HEK293 (cell line): Measurements from ENCODE around the gene SPHK1.

ENCODE experiments used
- CTCF ChIA-PET: fragments of 350-600 bp; formaldehyde crosslinking; extraction: SDS; loops from one replicate; lab custom pipeline; 2021; ENCODE audit warnings: antibody characterized with exemption; lab: Yijun Ruan, JAX
- POLR2A ChIA-PET: fragments of 300-600 bp; formaldehyde crosslinking; extraction: SDS; loops from one replicate; lab custom pipeline; 2020; ENCODE audit warnings: antibody characterized with exemption, inconsistent platforms; lab: Yijun Ruan, JAX
- H3K27ac ChIP-seq: fragments of 200-500 bp; sonication (Bioruptor generic); 2 replicates; pipeline ENCODE4 v1.5.1; 2014; ENCODE audit warnings: low read depth, low read length, control low read depth, inconsistent platforms; ENCODE audit errors: extremely low read depth
- H3K36me3 ChIP-seq, 2 experiments: fragments of 200-500 bp in 1 of 2; sonication (Bioruptor generic) in 1 of 2; 1 replicate in 1 of 2; 2 replicates in 1 of 2; pipeline ENCODE4 v1.5.1; 2014 to 2017; ENCODE audit warnings: inconsistent platforms in 2 of 2, low read length in 2 of 2; ENCODE audit not compliant: control insufficient read depth in 2 of 2, insufficient read depth in 1 of 2
- H3K4me1 ChIP-seq: fragments of 200-500 bp; sonication (Bioruptor generic); 2 replicates; pipeline ENCODE4 v1.5.1; 2014; ENCODE audit warnings: mild to moderate bottlenecking, low read length, inconsistent platforms; ENCODE audit not compliant: control insufficient read depth, insufficient read depth
- H3K4me3 ChIP-seq: 2 replicates; pipeline ENCODE4 v1.5.1; 2011; ENCODE audit warnings: low read depth, mild to moderate bottlenecking, control low read depth, low read length, moderate library complexity
- H3K9me3 ChIP-seq: fragments of 200-500 bp; sonication (Bioruptor generic); 2 replicates; pipeline ENCODE4 v1.5.1; 2014; ENCODE audit warnings: low read depth, low read length, inconsistent platforms; ENCODE audit not compliant: control insufficient read depth, insufficient read depth
- AEBP2 ChIP-seq: fragments of 450-650 bp; formaldehyde crosslinking; IDR thresholded peaks from 2 replicates; pipeline ENCODE4 v1.5.1; 2016; ENCODE audit warnings: missing biosample characterization, missing genetic modification characterization, borderline replicate concordance
- ATF2 ChIP-seq: fragments of 450-650 bp; formaldehyde crosslinking; IDR thresholded peaks from 2 replicates; pipeline ENCODE4 v1.5.1; 2016; ENCODE audit warnings: missing biosample characterization, missing genetic modification characterization, low read depth
- CTCF ChIP-seq: fragments of 450-650 bp; formaldehyde crosslinking; IDR thresholded peaks from 2 replicates; pipeline ENCODE4 v1.5.1; 2016; ENCODE audit warnings: missing biosample characterization, missing genetic modification characterization
- GLIS1 ChIP-seq: fragments of 450-650 bp; formaldehyde crosslinking; IDR thresholded peaks from 2 replicates; pipeline ENCODE4 v1.5.1; 2016; ENCODE audit warnings: missing biosample characterization, missing genetic modification characterization
- KLF10 ChIP-seq: fragments of 450-650 bp; IDR thresholded peaks from 2 replicates; pipeline ENCODE4 v1.5.1; 2018; ENCODE audit warnings: missing biosample characterization, mild to moderate bottlenecking, missing genetic modification characterization
- ZBTB21 ChIP-seq: fragments of 450-650 bp; formaldehyde crosslinking; IDR thresholded peaks from 2 replicates; pipeline ENCODE4 v1.5.1; 2017; ENCODE audit warnings: missing biosample characterization, missing genetic modification characterization
- ZBTB6 ChIP-seq: fragments of 450-650 bp; formaldehyde crosslinking; IDR thresholded peaks from 2 replicates; pipeline ENCODE4 v1.5.1; 2017; ENCODE audit warnings: missing biosample characterization, missing genetic modification characterization
- ZFHX2 ChIP-seq: fragments of 450-650 bp; formaldehyde crosslinking; conservative IDR thresholded peaks from 2 replicates; pipeline ENCODE4 v1.5.1; 2016; ENCODE audit warnings: missing biosample characterization, missing genetic modification characterization
- ZIC2 ChIP-seq: fragments of 450-650 bp; formaldehyde crosslinking; IDR thresholded peaks from 2 replicates; pipeline ENCODE4 v1.5.1; 2016; ENCODE audit warnings: missing biosample characterization, missing genetic modification characterization
- ZNF148 ChIP-seq: fragments of 450-650 bp; formaldehyde crosslinking; IDR thresholded peaks from 2 replicates; pipeline ENCODE4 v1.5.0; 2017; ENCODE audit warnings: missing biosample characterization, missing genetic modification characterization, borderline replicate concordance
- ZNF37A ChIP-seq: fragments of 450-650 bp; IDR thresholded peaks from 2 replicates; pipeline ENCODE4 v1.5.1; 2018; ENCODE audit warnings: missing biosample characterization, missing genetic modification characterization
- ZNF394 ChIP-seq: fragments of 450-650 bp; formaldehyde crosslinking; IDR thresholded peaks from 2 replicates; pipeline ENCODE4 v1.5.1; 2016; ENCODE audit warnings: missing biosample characterization, missing genetic modification characterization, mild to moderate bottlenecking, moderate library complexity, borderline replicate concordance
- ZNF416 ChIP-seq: fragments of 450-650 bp; formaldehyde crosslinking; IDR thresholded peaks from 2 replicates; pipeline ENCODE4 v1.5.1; 2016; ENCODE audit warnings: missing biosample characterization, missing genetic modification characterization
- ZNF433 ChIP-seq: fragments of 450-650 bp; formaldehyde crosslinking; IDR thresholded peaks from 2 replicates; pipeline ENCODE4 v1.5.1; 2016; ENCODE audit warnings: missing biosample characterization, missing genetic modification characterization, low read depth
- ZNF473 ChIP-seq: fragments of 450-650 bp; formaldehyde crosslinking; IDR thresholded peaks from 2 replicates; pipeline ENCODE4 v1.5.1; 2017; ENCODE audit warnings: missing biosample characterization, missing genetic modification characterization
- ZNF530 ChIP-seq: fragments of 450-650 bp; formaldehyde crosslinking; IDR thresholded peaks from 2 replicates; pipeline ENCODE4 v1.5.1; 2016; ENCODE audit warnings: low read depth, missing biosample characterization, missing genetic modification characterization
- ZNF549 ChIP-seq: fragments of 450-650 bp; IDR thresholded peaks from 2 replicates; pipeline ENCODE4 v1.5.1; 2018; ENCODE audit warnings: missing biosample characterization, missing genetic modification characterization, mild to moderate bottlenecking, inconsistent platforms, moderate library complexity
- ZNF670 ChIP-seq: fragments of 450-650 bp; formaldehyde crosslinking; IDR thresholded peaks from 2 replicates; pipeline ENCODE4 v1.5.1; 2016; ENCODE audit warnings: missing biosample characterization, missing genetic modification characterization, low read depth

The SPHK1 gene

GRCh38 chr17:76391200-76391715, 6.8 kb downstream of the SPHK1 start:
- no peak overlapping the region for H3K4me3 ChIP-seq
- no peaks in the 10 kb centered on the region for H3K4me1 ChIP-seq
- peaks cover 3 to 72% of the 10 kb centered on the region in 2 experiments; a peak in 2 of 3 replicates for H3K36me3 ChIP-seq
- CTCF ChIA-PET, result interaction anchor here (0.5 to 3.0 kb wide), 5 partner anchors 13 to 88 kb away, joined by 3 to 13 read pairs (median 3); no protein-coding TSS in a partner anchor
- H3K9me3 ChIP-seq, result no peaks in the 10 kb centered on the region
- POLR2A ChIA-PET, result no interaction called here
- H3K27ac ChIP-seq, result no peak overlapping the region
- TF ChIP-seq AEBP2 (tag by site-specific recombination) (no peak), ZNF37A (tag by site-specific recombination) (no peak), ZFHX2 (peak; percentile 33), GLIS1 (tag by site-specific recombination) (peak; percentile 54), ZBTB21 (tag by site-specific recombination) (no peak), ZNF416 (tag by site-specific recombination) (no peak), ZIC2 (tag by site-specific recombination) (peak; percentile 75), ZNF433 (tag by site-specific recombination) (no peak), ZNF394 (tag by site-specific recombination) (no peak)
- TF ChIP-seq, all 188 proteins: peak for 3

GRCh38 chr17:76394166-76394565, 9.8 kb downstream of the SPHK1 start:
- no peaks in the 10 kb centered on the region for H3K4me1 ChIP-seq
- H3K4me3 ChIP-seq, result no peak overlapping the region
- TF ChIP-seq ZNF148 (tag by site-specific recombination) (no peak), ZNF549 (tag by site-specific recombination) (no peak), ATF2 (no peak), ZNF530 (tag by site-specific recombination) (no peak), ZNF670 (no peak), ZBTB6 (tag by site-specific recombination) (no peak), CTCF (no peak), ZNF473 (tag by site-specific recombination) (no peak), KLF10 (no peak)
- H3K27ac ChIP-seq, result no peak overlapping the region
- POLR2A ChIA-PET, result interaction anchor here (0.6 to 1.2 kb wide), 2 partner anchors 23 to 41 kb away, joined by 3 to 5 read pairs; partner anchors contain the start of gene PRPSAP1
- H3K9me3 ChIP-seq, result no peaks in the 10 kb centered on the region
- H3K36me3 ChIP-seq, result peaks cover 3 to 82% of the 10 kb centered on the region in 2 experiments; a peak in 2 of 3 replicates
- CTCF ChIA-PET, result interaction anchor here (0.6 to 7.4 kb wide), 2 partner anchors 17 to 83 kb away, joined by 4 to 90 read pairs; no protein-coding TSS in a partner anchor
